ENCODE results near the gene RAMACL.

GRCh38 chr6:166581091-166581511, 5.4 kb downstream of the RAMACL start:
- no peak for TF ChIP-seq POLR2A (IDR thresholded peaks at IDR 0.05)
- no peak for TF ChIP-seq CTCF (IDR thresholded peaks at IDR 0.05)
